ENCODE measurements around the gene MIEN1. TPM values are rescaled to one million over a fixed set of nuclear protein-coding genes. Genes with fewer than 3 reads are reported as not detected.
"Not testable (repeated sequence)": the region's sequence is repeated elsewhere in the genome, so short reads cannot be mapped to it uniquely, and the experiment has no call there.

The MIEN1 gene
- total RNA-seq, 1 donor from 2014 or later, result 48.5 TPM

GRCh38 chr17:39724731-39725130 lies 5.6 kb downstream of the MIEN1 start:
- intact Hi-C loops (cut with DNase I), result loop anchor here (5.0 kb wide), 1 partner anchor 87 kb away; the partner anchor contains the start of gene STARD3
- no peak for DNase-seq (ENCODE audit: low spot score)

GRCh38 chr17:39722965-39723848 lies 7.1 kb downstream of the MIEN1 start:
- DNase-seq (ENCODE audit: low spot score), result no peak
- intact Hi-C loops (cut with DNase I), result no loop called here

- no peak for DNase-seq (ENCODE audit: low spot score)
- intact Hi-C loops (cut with DNase I), result no loop called here
Observed at GRCh38 chr17:39722104-39722503, 8.2 kb downstream of the MIEN1 start.

- DNase-seq (ENCODE audit: low spot score), result no peak
- intact Hi-C loops (cut with DNase I), result no loop called here
Observed at GRCh38 chr17:39719563-39720355, 10.6 kb downstream of the MIEN1 start.

GRCh38 chr17:39717660-39718059 lies 12.7 kb downstream of the MIEN1 start:
- intact Hi-C loops (cut with DNase I), result no loop called here
- no peak for DNase-seq (ENCODE audit: low spot score)

GRCh38 chr17:39716879-39717536 lies 13.3 kb downstream of the MIEN1 start:
- no peak for DNase-seq (ENCODE audit: low spot score)
- intact Hi-C loops (cut with DNase I), result no loop called here

- intact Hi-C loops (cut with DNase I), result no loop called here
- no peak for DNase-seq (ENCODE audit: low spot score)
Observed at GRCh38 chr17:39716073-39716818, 14.1 kb downstream of the MIEN1 start.

GRCh38 chr17:39715375-39716072 lies 14.8 kb downstream of the MIEN1 start:
- no peak for DNase-seq (ENCODE audit: low spot score)
- intact Hi-C loops (cut with DNase I), result no loop called here

- no peak for DNase-seq (ENCODE audit: low spot score)
- intact Hi-C loops (cut with DNase I), result no loop called here
Observed at GRCh38 chr17:39714234-39714633, 16.1 kb downstream of the MIEN1 start.

- intact Hi-C loops (cut with DNase I), result no loop called here
- DNase-seq (ENCODE audit: low spot score), result no peak
Observed at GRCh38 chr17:39711851-39712250, 18.5 kb downstream of the MIEN1 start.

- DNase-seq (ENCODE audit: low spot score); intact Hi-C loops (cut with DNase I): not testable (repeated sequence)
Observed at GRCh38 chr17:39711071-39711470, 19.3 kb downstream of the MIEN1 start.

- no peak for DNase-seq (ENCODE audit: low spot score)
- intact Hi-C loops (cut with DNase I), result no loop called here
Observed at GRCh38 chr17:39709998-39710964, 20.1 kb downstream of the MIEN1 start.

GRCh38 chr17:39709319-39709997 lies 20.9 kb downstream of the MIEN1 start:
- intact Hi-C loops (cut with DNase I), result no loop called here
- no peak for DNase-seq (ENCODE audit: low spot score)

- no peak for DNase-seq (ENCODE audit: low spot score)
- intact Hi-C loops (cut with DNase I), result no loop called here
Observed at GRCh38 chr17:39706921-39707337, 23.4 kb downstream of the MIEN1 start.

- DNase-seq (ENCODE audit: low spot score), result no peak
- intact Hi-C loops (cut with DNase I), result no loop called here
Observed at GRCh38 chr17:39706383-39706782, 23.9 kb downstream of the MIEN1 start.

- intact Hi-C loops (cut with DNase I), result no loop called here
- no peak for DNase-seq (ENCODE audit: low spot score)
Observed at GRCh38 chr17:39705786-39706348, 24.5 kb downstream of the MIEN1 start.

Data from cardiac septum (tissue), 1 donor.